ENCODE measurements around the gene CTNNA3. TPM values are rescaled to one million over a fixed set of nuclear protein-coding genes. Genes with fewer than 3 reads are reported as not detected.

Gene CTNNA3
- total RNA-seq, 4 donors from 2014 or later: 0.47 to 3.3 (median 0.80) TPM; not detected in 1

- no peaks in the 10 kb centered on the region for H3K27me3 ChIP-seq
- DNase-seq: no peak
- no peaks in the 10 kb centered on the region for H3K9me3 ChIP-seq
- H3K4me1 ChIP-seq: no peaks in the 10 kb centered on the region
- no peak overlapping the region for H3K27ac ChIP-seq
- no peaks in the 10 kb centered on the region for H3K36me3 ChIP-seq
- TF ChIP-seq, protein P1, sequence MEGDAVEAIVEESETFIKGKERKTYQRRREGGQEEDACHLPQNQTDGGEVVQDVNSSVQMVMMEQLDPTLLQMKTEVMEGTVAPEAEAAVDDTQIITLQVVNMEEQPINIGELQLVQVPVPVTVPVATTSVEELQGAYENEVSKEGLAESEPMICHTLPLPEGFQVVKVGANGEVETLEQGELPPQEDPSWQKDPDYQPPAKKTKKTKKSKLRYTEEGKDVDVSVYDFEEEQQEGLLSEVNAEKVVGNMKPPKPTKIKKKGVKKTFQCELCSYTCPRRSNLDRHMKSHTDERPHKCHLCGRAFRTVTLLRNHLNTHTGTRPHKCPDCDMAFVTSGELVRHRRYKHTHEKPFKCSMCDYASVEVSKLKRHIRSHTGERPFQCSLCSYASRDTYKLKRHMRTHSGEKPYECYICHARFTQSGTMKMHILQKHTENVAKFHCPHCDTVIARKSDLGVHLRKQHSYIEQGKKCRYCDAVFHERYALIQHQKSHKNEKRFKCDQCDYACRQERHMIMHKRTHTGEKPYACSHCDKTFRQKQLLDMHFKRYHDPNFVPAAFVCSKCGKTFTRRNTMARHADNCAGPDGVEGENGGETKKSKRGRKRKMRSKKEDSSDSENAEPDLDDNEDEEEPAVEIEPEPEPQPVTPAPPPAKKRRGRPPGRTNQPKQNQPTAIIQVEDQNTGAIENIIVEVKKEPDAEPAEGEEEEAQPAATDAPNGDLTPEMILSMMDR (IDR thresholded peaks at IDR 0.05): no peak
- TF ChIP-seq POLR2A (IDR thresholded peaks at IDR 0.05): no peak
- no peak overlapping the region for H3K4me3 ChIP-seq
These were observed 678.8 kb downstream of the CTNNA3 start for GRCh38 chr10:67017218-67017617.

GRCh38 chr10:67015225-67015624 is 680.8 kb downstream of the CTNNA3 start:
- Histone ChIP-seq H3K27ac (no peak overlapping the region), H3K9me3 (no peaks in the 10 kb centered on the region), H3K27me3 (no peaks in the 10 kb centered on the region), H3K4me1 (no peaks in the 10 kb centered on the region), H3K36me3 (no peaks in the 10 kb centered on the region), H3K4me3 (no peak overlapping the region)
- TF ChIP-seq POLR2A (IDR thresholded peaks at IDR 0.05): no peak
- no peak for DNase-seq

GRCh38 chr10:67011981-67012380 is 684.0 kb downstream of the CTNNA3 start:
- DNase-seq: no peak
- TF ChIP-seq, protein P1 (IDR thresholded peaks at IDR 0.05): no peak
- no peak for TF ChIP-seq POLR2A (IDR thresholded peaks at IDR 0.05)
- Histone ChIP-seq H3K9me3 (no peaks in the 10 kb centered on the region), H3K4me3 (no peak overlapping the region), H3K4me1 (no peaks in the 10 kb centered on the region), H3K36me3 (no peaks in the 10 kb centered on the region), H3K27me3 (no peaks in the 10 kb centered on the region), H3K27ac (no peak overlapping the region)

DNA sequence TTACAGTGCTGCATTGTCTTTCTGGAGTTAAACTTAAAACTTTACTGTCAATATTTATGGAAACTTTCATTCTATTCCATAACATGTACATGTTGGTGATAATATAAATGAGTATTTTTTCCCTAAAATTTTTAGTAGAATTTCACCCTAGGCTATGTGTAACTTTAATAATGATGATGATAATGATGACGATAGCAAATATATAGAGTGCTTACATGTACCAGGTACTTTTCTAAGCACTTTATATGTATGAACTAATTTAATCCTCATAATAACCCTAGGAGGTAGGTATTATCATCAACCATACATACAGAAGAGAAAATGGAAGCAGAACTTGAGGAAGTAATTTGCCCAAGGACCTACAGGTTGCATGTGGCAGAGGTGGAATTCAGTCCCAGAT is 684.5 kb downstream of the CTNNA3 start:
- no peak for DNase-seq
- Histone ChIP-seq H3K27ac (no peak overlapping the region), H3K4me3 (no peak overlapping the region), H3K36me3 (no peaks in the 10 kb centered on the region), H3K4me1 (no peaks in the 10 kb centered on the region), H3K27me3 (no peaks in the 10 kb centered on the region), H3K9me3 (no peaks in the 10 kb centered on the region)
- TF ChIP-seq, protein P1 (IDR thresholded peaks at IDR 0.05): no peak
- TF ChIP-seq POLR2A (IDR thresholded peaks at IDR 0.05): no peak

DNA sequence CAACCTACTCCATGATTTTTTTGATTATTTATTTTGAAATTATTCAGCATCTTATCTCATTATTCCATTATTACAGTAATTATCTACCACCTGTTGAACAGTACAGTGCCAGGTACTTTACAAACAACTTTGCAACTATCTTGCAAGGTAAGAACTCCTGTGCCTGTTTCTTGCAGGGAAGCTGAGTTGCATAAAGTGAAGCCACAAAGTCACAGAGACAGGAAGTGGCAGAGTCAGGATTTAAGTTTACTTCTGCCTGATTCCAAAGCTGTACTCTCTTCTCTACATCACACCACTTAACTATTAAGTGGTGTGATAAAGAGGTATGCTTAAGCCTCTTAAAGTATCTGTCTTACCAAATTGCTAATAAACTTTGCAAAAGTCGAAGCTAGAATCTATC is 690.0 kb downstream of the CTNNA3 start:
- H3K4me1 ChIP-seq: no peaks in the 10 kb centered on the region
- no peaks in the 10 kb centered on the region for H3K27me3 ChIP-seq
- no peaks in the 10 kb centered on the region for H3K9me3 ChIP-seq
- TF ChIP-seq POLR2A (IDR thresholded peaks at IDR 0.05): no peak
- TF ChIP-seq, protein P1 (IDR thresholded peaks at IDR 0.05): no peak
- H3K27ac ChIP-seq: no peak overlapping the region
- no peak for DNase-seq
- no peaks in the 10 kb centered on the region for H3K36me3 ChIP-seq
- no peak overlapping the region for H3K4me3 ChIP-seq

GRCh38 chr10:67004690-67005089 is 691.3 kb downstream of the CTNNA3 start:
- no peak overlapping the region for H3K4me3 ChIP-seq
- H3K36me3 ChIP-seq: no peaks in the 10 kb centered on the region
- H3K27ac ChIP-seq: no peak overlapping the region
- H3K4me1 ChIP-seq: no peaks in the 10 kb centered on the region
- no peaks in the 10 kb centered on the region for H3K9me3 ChIP-seq
- no peak for DNase-seq
- no peaks in the 10 kb centered on the region for H3K27me3 ChIP-seq
- TF ChIP-seq, protein P1 (IDR thresholded peaks at IDR 0.05): no peak
- TF ChIP-seq POLR2A (IDR thresholded peaks at IDR 0.05): no peak
